ENCODE results near the gene BTF3L4.
"Not testable (repeated sequence)": the region's sequence is repeated elsewhere in the genome, so short reads cannot be mapped to it uniquely, and the experiment has no call there.

Gene BTF3L4

DNA sequence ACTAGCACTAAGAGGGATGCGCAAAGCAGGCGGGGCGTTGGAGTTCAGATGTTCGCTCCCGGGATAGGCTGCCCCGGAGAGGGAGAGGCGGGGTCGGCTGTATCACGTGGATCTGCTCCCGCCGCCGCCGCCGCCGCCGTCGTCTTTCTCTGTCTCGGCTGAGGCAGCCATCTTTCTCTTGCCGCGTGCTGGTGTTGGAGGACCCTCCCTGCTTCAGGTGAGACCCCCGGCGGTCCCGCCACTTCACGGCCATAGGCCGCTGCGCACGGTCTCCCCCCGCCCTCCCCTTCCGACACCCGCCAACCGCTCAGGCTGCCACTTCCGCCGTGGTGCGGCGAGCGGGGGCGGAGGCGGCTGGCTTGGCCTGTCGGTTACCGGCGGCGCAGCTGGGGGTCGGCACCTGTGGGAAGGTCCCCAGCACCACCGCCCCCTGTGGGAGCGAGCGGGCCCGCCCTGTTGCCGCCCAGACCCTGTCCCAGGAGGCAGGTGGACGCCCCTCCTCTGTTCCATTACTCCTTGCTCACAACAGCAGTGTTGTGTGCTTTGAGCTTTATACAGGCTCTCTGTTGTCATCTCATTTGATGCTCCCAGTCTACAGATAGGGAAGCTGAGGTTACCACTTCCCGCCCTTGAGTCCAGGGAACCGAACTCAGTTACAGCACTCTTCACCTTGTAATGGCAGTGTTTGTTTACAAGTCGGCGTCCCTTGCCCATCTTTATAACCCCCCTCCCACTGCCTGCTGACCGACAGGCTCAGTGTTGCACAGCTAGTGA, at the start of gene BTF3L4:
TSS of gene BTF3L4 (plus strand) at position 133 of the 774 bp plus-strand sequence. CDS start 3,553 bp downstream, outside the sequence.
- Mint-ChIP-seq H3K4me1 (peaks cover 52% of the 10 kb centered on the region), H3K9me3 (no peaks in the 10 kb centered on the region), H3K27me3 (no peaks in the 10 kb centered on the region), H3K4me3 (peak within 1 kb of the TSS; percentile 93), H3K27ac (peak within 1 kb of the TSS; percentile 97), H3K36me3 (peaks cover 28% of the 10 kb centered on the region)
- CTCF ChIA-PET: interaction anchor here (1.2 kb wide), 1 partner anchor 71 kb away, joined by 3 read pairs; no protein-coding TSS in a partner anchor
- peak; percentile 98 for DNase-seq

DNA sequence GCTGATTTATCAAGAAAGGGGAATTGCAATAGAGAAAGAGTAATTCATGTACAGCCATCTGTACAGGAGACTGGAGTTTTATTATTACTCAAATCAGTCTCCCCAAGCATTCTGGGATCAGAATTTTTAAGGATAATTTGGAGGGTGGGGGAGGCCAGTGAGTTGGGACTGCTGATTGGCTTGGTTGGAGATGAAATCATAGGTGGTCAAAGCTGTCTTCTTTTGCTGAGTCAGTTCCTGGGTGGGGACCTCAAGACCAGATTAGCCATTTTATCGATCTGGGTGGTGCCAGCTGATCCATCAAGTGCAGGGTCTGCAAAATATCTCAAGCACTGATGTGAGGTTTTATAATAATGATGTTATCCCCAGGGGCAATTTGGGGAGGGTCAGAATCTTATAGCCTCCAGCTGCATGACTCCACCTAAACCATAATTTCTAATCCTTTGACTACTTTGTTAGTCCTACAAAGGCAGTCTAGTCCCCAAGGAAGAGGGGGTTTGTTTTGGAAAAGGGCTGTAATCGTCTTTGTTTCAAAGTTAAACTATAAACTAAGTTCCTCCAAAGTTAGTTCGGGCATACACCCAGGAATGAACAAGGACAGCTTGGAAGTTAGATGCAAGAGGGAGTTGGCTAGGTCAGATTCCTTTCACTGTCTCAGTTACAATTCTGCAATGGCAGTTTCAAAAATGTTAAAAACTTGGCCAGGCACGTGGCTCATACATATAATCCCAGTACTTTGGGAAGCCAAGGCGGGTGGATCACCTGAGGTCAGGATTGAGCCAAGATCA, 48.7 kb upstream of the BTF3L4 start:
- no peak overlapping the region for H3K27ac Mint-ChIP-seq
- DNase-seq: no peak
- H3K4me3 Mint-ChIP-seq: no peak overlapping the region
- H3K4me1 Mint-ChIP-seq: no peaks in the 10 kb centered on the region
- CTCF ChIA-PET: no interaction called here
- no peaks in the 10 kb centered on the region for H3K9me3 Mint-ChIP-seq
- H3K27me3 Mint-ChIP-seq: peaks cover 34% of the 10 kb centered on the region
- H3K36me3 Mint-ChIP-seq: no peaks in the 10 kb centered on the region

DNA sequence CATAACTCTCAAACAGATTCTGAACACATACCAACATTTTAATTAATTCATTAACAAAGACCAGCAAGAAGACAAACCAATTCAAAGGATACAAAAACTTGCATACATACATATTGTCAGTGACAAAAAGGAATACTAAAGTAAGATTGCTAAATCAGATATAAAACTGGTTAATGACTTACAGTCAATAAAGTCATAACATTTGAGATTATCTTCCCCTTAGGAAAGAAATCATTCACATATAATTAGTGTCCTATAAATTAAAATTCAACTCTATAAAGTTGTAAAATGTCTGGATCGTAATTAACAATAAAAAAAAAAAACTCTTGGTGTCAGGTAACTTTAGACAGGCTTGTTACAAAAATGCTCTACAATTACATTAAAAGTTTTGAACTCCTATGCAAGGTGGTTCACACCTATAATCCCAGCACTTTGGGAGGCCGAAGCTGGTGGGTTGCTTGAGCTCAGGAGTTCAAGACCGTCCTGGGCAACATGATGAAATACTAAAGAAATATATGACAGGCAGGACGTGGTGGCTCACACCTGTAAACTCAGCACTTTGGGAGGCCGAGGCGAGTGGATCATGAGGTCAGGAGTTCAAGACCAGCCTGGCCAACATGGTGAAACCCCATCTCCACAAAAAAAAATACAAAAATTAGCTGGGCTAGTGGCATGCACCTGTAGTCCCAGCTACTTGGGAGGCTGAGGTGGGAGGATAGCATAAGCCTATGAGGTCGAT, 47.9 kb upstream of the BTF3L4 start:
- Mint-ChIP-seq H3K9me3 (no peaks in the 10 kb centered on the region), H3K27ac (no peak overlapping the region), H3K27me3 (peaks cover 39% of the 10 kb centered on the region), H3K4me3 (no peak overlapping the region), H3K36me3 (no peaks in the 10 kb centered on the region), H3K4me1 (no peaks in the 10 kb centered on the region)
- no peak for DNase-seq
- CTCF ChIA-PET: no interaction called here

DNA sequence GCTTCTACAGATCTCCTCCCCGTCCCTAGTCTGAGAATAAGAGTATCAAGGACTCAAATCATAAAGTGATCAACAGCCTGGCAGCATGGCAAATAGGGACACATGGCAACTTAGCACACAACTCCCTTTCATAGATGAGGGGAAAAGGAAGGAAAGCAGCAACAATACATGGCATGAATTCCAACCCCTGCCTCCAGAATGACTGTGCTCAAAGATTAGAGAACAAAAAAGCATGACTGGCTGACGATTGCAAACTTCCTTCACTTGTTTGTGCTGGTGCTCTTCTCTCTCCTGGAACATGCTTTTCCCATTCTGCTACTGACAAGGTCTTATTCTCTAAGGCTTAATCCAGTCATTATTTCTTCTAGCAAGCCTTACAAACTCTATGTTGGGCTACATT, 34.0 kb upstream of the BTF3L4 start:
- Mint-ChIP-seq H3K36me3 (peaks cover 37% of the 10 kb centered on the region), H3K4me1 (no peaks in the 10 kb centered on the region)

DNA sequence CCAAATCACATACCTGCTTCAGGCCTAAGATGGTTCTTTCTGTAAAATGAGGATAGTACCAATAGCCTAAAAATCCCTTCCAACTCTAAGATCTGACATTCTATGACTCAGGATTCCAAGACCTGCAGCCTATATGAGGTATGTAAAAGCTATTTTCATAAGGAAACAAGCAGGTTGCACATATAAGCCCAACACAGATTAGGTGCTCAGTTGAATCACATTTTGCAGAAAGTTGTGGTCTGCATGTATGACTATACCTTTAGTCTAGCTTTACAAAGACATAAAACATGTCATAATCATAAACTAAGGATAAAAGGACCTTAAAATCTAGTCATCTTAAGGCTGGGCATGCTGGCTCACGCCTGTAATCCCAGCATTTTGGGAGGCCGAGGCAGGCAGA, 29.8 kb upstream of the BTF3L4 start:
- peaks cover 37% of the 10 kb centered on the region for H3K36me3 Mint-ChIP-seq
- CTCF ChIA-PET: no interaction called here
- H3K27ac Mint-ChIP-seq: no peak overlapping the region
- no peaks in the 10 kb centered on the region for H3K9me3 Mint-ChIP-seq
- H3K27me3 Mint-ChIP-seq: no peaks in the 10 kb centered on the region
- H3K4me1 Mint-ChIP-seq: peaks cover 12% of the 10 kb centered on the region
- no peak overlapping the region for H3K4me3 Mint-ChIP-seq
- no peak for DNase-seq

More for the DNA sequence above, 34.0 kb upstream of the BTF3L4 start:
- Mint-ChIP-seq H3K4me3 (no peak overlapping the region), H3K9me3 (no peaks in the 10 kb centered on the region), H3K27ac (no peak overlapping the region), H3K27me3 (no peaks in the 10 kb centered on the region)
- CTCF ChIA-PET: interaction anchor here (1.1 kb wide), 1 partner anchor 124 kb away, joined by 3 read pairs; no protein-coding TSS in a partner anchor
- no peak for DNase-seq

- CTCF ChIA-PET: interaction anchor here (1.6 kb wide), 1 partner anchor 132 kb away, joined by 4 read pairs; no protein-coding TSS in a partner anchor
- Mint-ChIP-seq H3K4me1 (peaks cover 27% of the 10 kb centered on the region), H3K27me3 (no peaks in the 10 kb centered on the region), H3K9me3 (no peaks in the 10 kb centered on the region), H3K36me3 (peaks cover 41% of the 10 kb centered on the region), H3K27ac (no peak overlapping the region), H3K4me3 (no peak overlapping the region)
- DNase-seq: no peak
Observed at GRCh38 chr1:52028328-52028727, 27.8 kb upstream of the BTF3L4 start.

- Mint-ChIP-seq H3K36me3 (peaks cover 42% of the 10 kb centered on the region), H3K4me1 (peaks cover 30% of the 10 kb centered on the region)
- H3K27ac Mint-ChIP-seq, H3K27me3 Mint-ChIP-seq, H3K4me3 Mint-ChIP-seq, H3K9me3 Mint-ChIP-seq, CTCF ChIA-PET, DNase-seq: not testable (repeated sequence)
Observed at GRCh38 chr1:52028839-52029238, 27.3 kb upstream of the BTF3L4 start.

DNA sequence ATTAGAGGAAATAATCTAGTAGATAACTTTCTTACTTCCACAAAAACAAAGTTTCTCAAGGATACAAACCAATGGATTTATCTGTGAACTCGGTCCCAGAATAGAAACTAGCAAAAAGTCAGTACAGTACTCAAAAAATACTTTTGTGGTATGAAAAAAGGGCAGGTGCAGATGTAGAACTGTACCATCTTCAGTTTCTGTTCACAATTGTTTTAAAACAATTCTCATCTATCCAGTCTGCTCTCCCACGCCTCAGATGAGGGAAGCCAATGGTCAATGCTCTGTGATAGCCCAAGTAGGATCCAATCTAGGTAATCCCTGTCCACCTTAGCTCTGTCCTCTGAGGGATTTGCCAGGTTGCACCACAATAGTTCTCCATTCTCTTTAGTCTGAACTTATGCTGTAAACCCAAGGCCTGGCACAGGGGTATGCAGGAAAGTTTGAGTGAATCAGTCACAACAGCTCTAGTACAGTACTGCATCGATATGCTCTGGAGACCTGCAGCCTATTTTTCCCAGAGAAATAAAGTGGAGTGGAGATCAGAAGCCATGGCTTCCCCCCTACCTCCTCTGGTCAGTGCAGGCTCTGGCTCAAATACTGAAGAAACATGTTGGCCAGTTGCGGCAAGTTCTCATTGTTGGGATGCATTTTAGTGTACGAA, 23.8 kb upstream of the BTF3L4 start:
- Mint-ChIP-seq H3K27ac (peak overlapping the region; percentile 95), H3K9me3 (no peaks in the 10 kb centered on the region), H3K27me3 (no peaks in the 10 kb centered on the region), H3K4me3 (peak overlapping the region; percentile 90), H3K36me3 (peaks cover 38% of the 10 kb centered on the region), H3K4me1 (peaks cover 34% of the 10 kb centered on the region)
- CTCF ChIA-PET: no interaction called here
- no peak for DNase-seq

GRCh38 chr1:52032785-52033131, 23.3 kb upstream of the BTF3L4 start:
- Mint-ChIP-seq H3K36me3 (peaks cover 38% of the 10 kb centered on the region), H3K4me3 (peak overlapping the region; percentile 90), H3K27me3 (no peaks in the 10 kb centered on the region), H3K4me1 (peaks cover 34% of the 10 kb centered on the region), H3K9me3 (no peaks in the 10 kb centered on the region), H3K27ac (peak overlapping the region; percentile 95)
- peak; percentile 39 for DNase-seq
- CTCF ChIA-PET: no interaction called here

DNA sequence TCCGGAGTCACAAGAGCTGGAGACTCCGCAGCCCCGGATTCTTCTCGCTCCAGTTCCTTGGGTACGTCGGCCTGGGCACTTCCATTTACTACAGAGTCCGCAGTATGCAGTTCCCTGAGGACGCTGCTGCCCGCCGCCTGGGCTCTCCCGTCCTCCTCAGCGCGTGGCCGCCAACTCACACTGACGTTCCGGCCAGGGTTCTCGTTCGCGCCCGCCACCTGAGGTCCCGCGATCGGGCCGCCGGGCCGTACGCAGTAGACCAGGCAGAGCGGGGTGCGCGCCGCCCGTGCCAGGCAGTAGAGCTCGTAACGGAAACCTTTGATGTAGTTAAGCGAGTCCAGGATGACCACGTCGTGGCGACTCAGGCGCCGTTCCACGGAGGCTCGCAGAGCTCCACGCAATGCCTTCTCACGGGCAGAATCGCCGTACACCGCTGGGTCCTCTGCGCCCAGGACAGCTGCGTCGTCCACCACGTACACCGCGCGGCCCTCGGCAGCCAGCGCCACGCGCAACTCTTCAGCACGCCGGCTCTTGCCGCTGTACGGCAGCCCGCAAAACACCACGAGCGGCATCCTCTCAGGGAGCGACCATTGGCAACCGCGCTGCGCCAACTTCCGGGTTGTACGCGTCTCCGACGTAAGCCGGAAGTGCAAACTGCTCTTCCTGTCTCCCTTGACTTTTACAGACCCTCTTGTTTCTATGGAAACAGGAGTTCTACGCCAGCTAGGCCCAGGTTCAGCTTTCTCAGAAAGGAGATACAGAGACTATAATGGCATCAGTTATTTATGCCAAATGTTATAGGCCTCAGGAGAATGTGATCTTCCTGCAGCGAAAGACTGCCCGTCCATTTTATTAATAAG, 22.7 kb upstream of the BTF3L4 start, which contains the start of gene KTI12:
TSS of gene KTI12 (minus strand) at position 621 of the 860 bp plus-strand sequence. CDS start at position 572, 49 bp downstream.
- Mint-ChIP-seq H3K27ac (peak within 1 kb of the TSS; percentile 95), H3K27me3 (no peaks in the 10 kb centered on the region), H3K4me3 (peak within 1 kb of the TSS; percentile 90), H3K36me3 (peaks cover 37% of the 10 kb centered on the region), H3K4me1 (peaks cover 34% of the 10 kb centered on the region), H3K9me3 (no peaks in the 10 kb centered on the region)
- DNase-seq: peak; percentile 94
- CTCF ChIA-PET: no interaction called here

DNA sequence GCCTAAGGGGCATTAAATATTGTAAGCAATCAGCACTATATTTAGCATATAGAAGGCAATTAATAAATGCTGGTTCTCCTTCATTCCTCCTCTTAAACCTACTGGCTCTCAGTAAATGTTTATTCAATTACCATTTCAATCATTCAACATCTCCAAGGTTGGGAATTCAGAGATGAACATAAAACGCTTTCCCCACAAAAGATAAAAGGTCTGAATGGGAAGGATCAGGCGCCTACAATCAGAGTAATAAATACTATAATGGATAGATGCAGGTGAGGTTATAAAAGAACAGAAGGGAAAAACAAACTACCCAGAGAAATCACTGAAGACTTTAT, 22.1 kb upstream of the BTF3L4 start:
- peaks cover 34% of the 10 kb centered on the region for H3K4me1 Mint-ChIP-seq

DNA sequence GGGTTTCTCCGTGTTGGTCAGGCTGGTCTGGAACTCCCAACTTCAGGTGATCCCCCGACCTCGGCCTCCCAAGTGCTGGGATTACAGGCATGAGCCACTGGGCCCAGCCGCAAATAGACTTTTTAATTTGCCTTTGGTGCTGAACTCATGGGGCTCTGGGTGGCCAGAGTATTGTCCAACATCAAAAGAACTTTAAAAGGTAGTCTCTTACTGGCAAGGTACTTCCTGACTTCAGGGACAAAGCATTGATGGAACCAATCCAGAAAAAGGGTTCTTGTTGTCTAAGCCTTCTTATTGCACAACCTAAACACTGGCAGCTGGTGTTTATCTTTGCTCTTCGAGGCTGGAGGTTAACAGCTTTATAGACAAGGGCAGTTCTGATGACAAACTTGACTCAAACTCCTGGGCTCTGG, 18.7 kb upstream of the BTF3L4 start:
- Mint-ChIP-seq H3K27ac (no peak overlapping the region), H3K4me3 (no peak overlapping the region), H3K36me3 (peaks cover 31% of the 10 kb centered on the region), H3K9me3 (no peaks in the 10 kb centered on the region), H3K27me3 (no peaks in the 10 kb centered on the region), H3K4me1 (peaks cover 11% of the 10 kb centered on the region)
- CTCF ChIA-PET: no interaction called here
- DNase-seq: no peak

More for the DNA sequence above, 22.1 kb upstream of the BTF3L4 start:
- Mint-ChIP-seq H3K4me3 (peak overlapping the region; percentile 90), H3K27ac (peak overlapping the region; percentile 95), H3K27me3 (no peaks in the 10 kb centered on the region), H3K36me3 (peaks cover 39% of the 10 kb centered on the region), H3K9me3 (no peaks in the 10 kb centered on the region)
- no peak for DNase-seq
- CTCF ChIA-PET: no interaction called here

- CTCF ChIA-PET: no interaction called here
- Mint-ChIP-seq H3K27ac (no peak overlapping the region), H3K4me3 (no peak overlapping the region), H3K36me3 (peaks cover 29% of the 10 kb centered on the region), H3K9me3 (no peaks in the 10 kb centered on the region), H3K27me3 (no peaks in the 10 kb centered on the region), H3K4me1 (peaks cover 7% of the 10 kb centered on the region)
- DNase-seq: no peak
Observed at GRCh38 chr1:52037909-52038308, 18.2 kb upstream of the BTF3L4 start.
